GM21447 (cell line): ENCODE results near the gene GIMAP6.
"Not testable (repeated sequence)": the region's sequence is repeated elsewhere in the genome, so short reads cannot be mapped to it uniquely, and the experiment has no call there.

ENCODE experiments used
- ATAC-seq: cut with Tn5 transposase; IDR thresholded peaks from one replicate; pipeline ENCODE4 v1.9.1; 2021; ENCODE audit not compliant: unreplicated experiment

Gene GIMAP6

DNA sequence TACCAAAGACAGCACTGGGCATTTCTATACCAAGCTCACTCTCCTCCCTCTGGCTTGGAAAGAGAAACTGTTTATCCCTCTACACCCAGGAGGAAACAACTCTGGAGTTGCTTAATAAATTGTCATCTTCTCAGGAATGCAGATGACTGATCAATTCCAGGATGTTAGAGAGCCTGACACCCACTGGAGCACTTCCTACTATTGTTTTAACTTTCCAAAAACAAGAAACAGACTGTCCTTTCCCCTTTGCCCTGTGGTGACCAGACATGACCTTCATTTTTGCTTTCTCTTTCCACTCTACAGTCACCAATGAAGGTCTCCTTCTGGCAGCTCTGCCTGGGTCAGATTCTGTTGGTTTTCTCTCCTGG, 45.4 kb downstream of the GIMAP6 start:
- no peak for ATAC-seq

DNA sequence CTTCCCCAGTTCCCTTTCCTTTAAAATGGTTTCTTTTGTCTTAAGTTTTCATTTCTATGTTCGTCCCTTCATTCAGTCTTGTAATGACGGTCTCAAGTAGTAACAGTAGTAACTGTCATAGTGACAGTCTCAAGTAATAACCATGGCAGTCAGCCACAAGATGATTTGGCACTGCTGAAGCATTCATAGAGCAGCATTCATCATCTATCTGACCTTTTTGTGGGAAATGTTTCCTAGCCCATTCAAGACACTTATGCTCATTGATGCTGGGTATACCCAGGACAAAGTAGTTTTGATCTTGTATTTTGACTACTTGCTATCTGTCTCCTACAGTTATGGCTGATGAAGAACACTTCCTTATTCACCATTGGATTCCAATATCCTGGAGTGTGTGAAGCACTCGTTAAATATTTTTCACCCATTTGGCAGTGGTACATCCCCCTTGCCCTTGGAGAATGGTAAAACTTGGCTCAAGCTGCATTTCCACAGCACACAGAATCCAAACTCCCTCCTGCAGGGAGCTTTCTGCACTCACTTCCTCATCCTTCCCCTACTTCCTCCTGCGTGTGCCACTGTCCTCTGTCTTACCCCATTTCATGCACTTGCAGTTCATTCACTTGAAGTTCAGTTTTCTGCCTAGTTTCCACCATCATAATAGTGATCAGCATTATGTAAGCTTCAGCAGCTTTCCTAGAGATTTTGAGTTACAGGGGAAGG, 46.0 kb downstream of the GIMAP6 start:
- ATAC-seq = no peak

DNA sequence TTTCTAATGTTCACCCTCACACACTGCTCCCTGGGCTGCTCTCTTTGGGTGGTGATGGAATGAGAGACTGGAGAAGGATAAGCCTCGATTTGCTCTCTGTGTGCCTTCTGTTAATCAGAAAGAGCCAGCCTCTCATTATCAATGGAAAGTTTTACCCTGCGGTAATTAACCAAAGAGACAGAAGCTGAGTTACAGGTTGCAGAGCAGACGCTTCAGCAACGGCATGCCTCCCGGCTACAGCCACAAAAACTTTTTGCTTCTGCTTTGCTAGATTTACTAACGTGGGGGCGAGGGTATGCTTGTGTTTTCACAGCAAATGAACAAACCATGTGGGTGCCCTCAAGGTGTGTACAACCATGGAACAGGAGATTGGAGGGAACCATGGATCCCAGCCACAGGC, 47.0 kb downstream of the GIMAP6 start:
- no peak for ATAC-seq

DNA sequence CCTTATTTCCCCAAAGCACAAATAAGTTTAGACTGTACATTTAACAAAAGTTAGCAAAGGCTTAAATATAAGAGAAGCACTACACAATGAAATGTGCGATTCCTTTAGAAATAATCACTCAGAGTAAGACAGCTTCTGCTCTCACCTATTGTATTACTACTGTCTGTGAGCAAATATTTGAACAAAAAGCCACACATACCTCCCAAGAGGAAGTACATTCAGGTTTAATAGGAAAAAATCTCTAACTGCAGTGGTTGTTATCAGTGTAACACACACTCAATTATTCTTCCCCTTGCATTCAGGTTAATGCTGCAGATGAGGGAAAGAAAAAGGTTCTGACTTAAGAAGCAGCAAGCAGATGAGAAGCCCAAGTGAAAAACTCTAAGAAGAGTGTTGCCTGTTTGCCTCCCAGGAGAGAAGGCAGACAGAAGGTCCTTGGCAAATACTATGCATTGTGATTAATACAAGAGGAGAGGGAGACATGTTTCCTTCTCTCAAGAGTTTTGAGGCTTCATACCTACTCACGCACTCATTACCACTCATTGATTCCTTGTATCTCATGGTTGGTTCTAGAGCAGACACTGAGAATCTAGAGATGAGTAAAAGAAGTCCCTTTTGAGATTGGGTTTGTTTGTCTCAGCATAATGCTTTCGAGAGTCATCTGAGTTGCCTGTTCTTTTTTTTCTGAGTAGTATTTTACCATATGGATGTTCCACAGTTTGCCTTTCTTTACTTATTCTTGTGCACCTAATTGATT, 51.4 kb downstream of the GIMAP6 start:
- ATAC-seq = no peak

DNA sequence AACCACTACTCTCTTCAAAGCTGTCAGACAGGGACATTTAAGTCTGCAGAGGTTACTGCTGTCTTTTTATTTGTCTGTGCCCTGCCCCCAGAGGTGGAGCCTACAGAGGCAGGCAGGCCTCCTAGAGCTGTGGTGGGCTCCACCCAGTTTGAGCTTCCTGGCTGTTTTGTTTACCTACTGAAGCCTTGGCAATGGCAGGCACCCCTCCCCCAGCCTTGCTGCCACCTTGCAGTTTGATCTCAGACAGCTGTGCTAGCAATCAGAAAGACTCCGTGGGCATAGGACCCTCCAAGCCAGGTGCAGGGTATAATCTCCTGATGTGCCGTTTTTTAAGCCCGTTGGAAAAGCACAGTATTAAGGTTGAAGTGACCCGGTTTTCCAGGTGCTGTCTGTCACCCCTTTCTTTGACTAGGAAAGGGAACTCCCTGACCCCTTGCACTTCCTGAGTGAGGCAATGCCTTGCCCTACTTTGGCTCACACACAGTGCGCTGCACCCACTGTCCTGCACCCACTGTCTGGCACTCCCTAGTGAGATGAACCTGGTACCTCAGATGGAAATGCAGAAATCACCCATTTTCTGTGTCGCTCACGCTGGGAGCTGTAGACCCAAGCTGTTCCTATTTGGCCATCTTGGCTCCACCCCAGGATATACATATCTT, 52.1 kb downstream of the GIMAP6 start:
- not testable (repeated sequence) for ATAC-seq
